Suprapubic skin (tissue), 4 donors: ENCODE data around the gene TRIO. TPM values are rescaled to one million over a fixed set of nuclear protein-coding genes. Genes with fewer than 3 reads are reported as not detected.
"Not testable (repeated sequence)": the region's sequence is repeated elsewhere in the genome, so short reads cannot be mapped to it uniquely, and the experiment has no call there.

Experiments
- DNase-seq, 2 donors: peaks; one replicate each; pipeline ENCODE4 v3.0.0-alpha.2; 2019; ENCODE audit warnings: low spot score in 2 of 2
- H3K27ac ChIP-seq: fragments of 200-600 bp; sonication (generic); one replicate; pipeline ENCODE4 v1.5.1; 2019
- H3K27me3 ChIP-seq: fragments of 200-600 bp; sonication (generic); one replicate; pipeline ENCODE4 v1.5.1; 2019
- H3K36me3 ChIP-seq: fragments of 200-600 bp; sonication (generic); one replicate; pipeline ENCODE4 v1.5.1; 2019
- H3K4me1 ChIP-seq: fragments of 200-600 bp; sonication (generic); one replicate; pipeline ENCODE4 v1.5.1; 2019
- H3K4me3 ChIP-seq: fragments of 200-600 bp; sonication (generic); one replicate; pipeline ENCODE4 v1.5.1; 2019; ENCODE audit warnings: mild to moderate bottlenecking
- H3K9me3 ChIP-seq: fragments of 200-600 bp; sonication (generic); one replicate; pipeline ENCODE4 v1.5.1; 2019
- EP300 ChIP-seq: sonication (generic); formaldehyde crosslinking; IDR thresholded peaks from one replicate; pipeline ENCODE4 v1.6.1; 2017; ENCODE audit warnings: antibody characterized with exemption
- POLR2A ChIP-seq, 2 donors: fragments of 450-650 bp; IDR thresholded peaks; one replicate each; pipeline ENCODE4 v1.6.1; 2017; ENCODE audit warnings: antibody characterized with exemption in 2 of 2, mild to moderate bottlenecking in 2 of 2, moderate library complexity in 2 of 2
- POLR2AphosphoS5 ChIP-seq, 3 donors: sonication (generic); formaldehyde crosslinking; IDR thresholded peaks; one replicate each; pipeline ENCODE4 v1.6.1; 2017; ENCODE audit warnings: antibody characterized with exemption in 3 of 3
- WGBS: methylation state at CpG from one replicate; pipeline ENCODE4 v1.1.5; 2018; 5-methylcytosine and 5-hydroxymethylcytosine counted together
- total RNA-seq, 4 donors: library from RNA; depleted of rRNA; stranded (reverse); fragments of >200 nt; gene quantifications; one replicate each; pipeline ENCODE4 v1.1.0, GENCODE V29; 2016
- TF ChIP-seq, protein P1 (sequence below), 2 donors: fragments of 200-600 bp in 1 of 2; fragments of 450-650 bp in 1 of 2; sonication (generic) in 1 of 2; IDR thresholded peaks; one replicate each; pipeline ENCODE4 v1.5.1; 2016 to 2019; ENCODE audit warnings: antibody characterized with exemption in 2 of 2, mild to moderate bottlenecking in 1 of 2, moderate library complexity in 1 of 2

TRIO gene
- total RNA-seq, 4 donors from 2014 or later: 62.7 to 159 (median 70.4) TPM

DNA sequence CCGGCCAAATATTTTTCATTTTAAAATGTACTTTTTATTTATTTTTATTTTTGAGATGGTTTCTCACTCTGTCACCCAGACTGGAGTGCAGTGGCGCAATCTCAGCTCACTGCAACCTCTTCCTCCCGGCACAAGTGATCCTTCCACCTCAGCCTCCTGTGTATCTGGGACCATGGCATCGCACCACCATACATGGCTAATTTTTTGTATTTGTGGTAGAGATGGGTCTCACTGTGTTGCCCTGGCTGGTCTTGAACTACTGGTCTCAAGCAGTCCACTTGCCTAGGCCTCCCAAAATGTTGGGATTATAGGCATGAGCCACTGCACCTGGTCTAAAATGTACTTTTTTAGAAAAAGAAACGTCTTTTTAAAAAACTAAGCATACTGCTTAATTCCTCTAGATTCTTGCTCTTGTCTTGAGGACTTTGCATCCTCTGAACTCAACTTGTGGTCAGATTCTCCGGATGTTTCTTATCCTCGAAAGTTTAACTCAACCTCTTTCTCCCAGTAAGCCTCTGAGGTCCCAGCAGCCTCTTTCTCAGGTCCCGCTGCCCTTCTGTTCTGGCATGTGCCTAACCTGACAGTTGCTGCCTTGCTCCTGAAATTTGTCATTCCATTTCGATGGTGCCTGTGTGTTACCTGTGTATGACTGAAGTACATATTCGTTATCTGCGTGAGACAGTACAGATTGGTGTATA, 63.0 kb downstream of the TRIO start:
- WGBS: 87% methylated on average over 11 of the region's 11 CpGs
- TF ChIP-seq, protein P1, sequence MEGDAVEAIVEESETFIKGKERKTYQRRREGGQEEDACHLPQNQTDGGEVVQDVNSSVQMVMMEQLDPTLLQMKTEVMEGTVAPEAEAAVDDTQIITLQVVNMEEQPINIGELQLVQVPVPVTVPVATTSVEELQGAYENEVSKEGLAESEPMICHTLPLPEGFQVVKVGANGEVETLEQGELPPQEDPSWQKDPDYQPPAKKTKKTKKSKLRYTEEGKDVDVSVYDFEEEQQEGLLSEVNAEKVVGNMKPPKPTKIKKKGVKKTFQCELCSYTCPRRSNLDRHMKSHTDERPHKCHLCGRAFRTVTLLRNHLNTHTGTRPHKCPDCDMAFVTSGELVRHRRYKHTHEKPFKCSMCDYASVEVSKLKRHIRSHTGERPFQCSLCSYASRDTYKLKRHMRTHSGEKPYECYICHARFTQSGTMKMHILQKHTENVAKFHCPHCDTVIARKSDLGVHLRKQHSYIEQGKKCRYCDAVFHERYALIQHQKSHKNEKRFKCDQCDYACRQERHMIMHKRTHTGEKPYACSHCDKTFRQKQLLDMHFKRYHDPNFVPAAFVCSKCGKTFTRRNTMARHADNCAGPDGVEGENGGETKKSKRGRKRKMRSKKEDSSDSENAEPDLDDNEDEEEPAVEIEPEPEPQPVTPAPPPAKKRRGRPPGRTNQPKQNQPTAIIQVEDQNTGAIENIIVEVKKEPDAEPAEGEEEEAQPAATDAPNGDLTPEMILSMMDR (IDR thresholded peaks at IDR 0.05): no peak
- TF ChIP-seq POLR2AphosphoS5 (IDR thresholded peaks at IDR 0.05) (no peak), POLR2A (IDR thresholded peaks at IDR 0.05) (no peak), EP300 (no peak)
- Histone ChIP-seq H3K36me3 (no peaks in the 10 kb centered on the region), H3K4me1 (peaks cover 38% of the 10 kb centered on the region), H3K27me3 (no peaks in the 10 kb centered on the region), H3K4me3 (no peak overlapping the region), H3K27ac (no peak overlapping the region), H3K9me3 (no peaks in the 10 kb centered on the region)
- DNase-seq: no peak

DNA sequence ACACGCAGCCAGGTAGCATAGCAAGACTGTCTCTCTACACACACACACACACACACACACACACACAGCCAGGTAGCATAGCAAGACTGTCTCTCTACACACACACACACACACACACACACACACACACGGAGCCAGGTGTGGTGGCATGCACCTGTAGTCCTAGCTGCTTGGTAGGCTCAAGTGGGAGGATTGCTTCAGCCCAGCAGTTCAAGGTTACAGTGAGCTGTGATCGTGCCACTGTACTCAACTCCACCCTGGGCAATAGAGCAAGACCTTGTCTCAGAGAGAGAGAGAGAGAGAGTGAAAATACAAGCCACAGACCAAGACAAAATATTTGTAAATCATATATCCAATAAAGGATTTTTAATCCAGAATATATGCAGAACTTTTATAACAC, 64.3 kb downstream of the TRIO start:
- not testable (repeated sequence) for H3K4me3 ChIP-seq, H3K36me3 ChIP-seq, H3K27ac ChIP-seq, DNase-seq, H3K27me3 ChIP-seq, H3K9me3 ChIP-seq
- peaks cover 50% of the 10 kb centered on the region for H3K4me1 ChIP-seq
- WGBS: 86% methylated on average over 2 of the region's 3 CpGs

DNA sequence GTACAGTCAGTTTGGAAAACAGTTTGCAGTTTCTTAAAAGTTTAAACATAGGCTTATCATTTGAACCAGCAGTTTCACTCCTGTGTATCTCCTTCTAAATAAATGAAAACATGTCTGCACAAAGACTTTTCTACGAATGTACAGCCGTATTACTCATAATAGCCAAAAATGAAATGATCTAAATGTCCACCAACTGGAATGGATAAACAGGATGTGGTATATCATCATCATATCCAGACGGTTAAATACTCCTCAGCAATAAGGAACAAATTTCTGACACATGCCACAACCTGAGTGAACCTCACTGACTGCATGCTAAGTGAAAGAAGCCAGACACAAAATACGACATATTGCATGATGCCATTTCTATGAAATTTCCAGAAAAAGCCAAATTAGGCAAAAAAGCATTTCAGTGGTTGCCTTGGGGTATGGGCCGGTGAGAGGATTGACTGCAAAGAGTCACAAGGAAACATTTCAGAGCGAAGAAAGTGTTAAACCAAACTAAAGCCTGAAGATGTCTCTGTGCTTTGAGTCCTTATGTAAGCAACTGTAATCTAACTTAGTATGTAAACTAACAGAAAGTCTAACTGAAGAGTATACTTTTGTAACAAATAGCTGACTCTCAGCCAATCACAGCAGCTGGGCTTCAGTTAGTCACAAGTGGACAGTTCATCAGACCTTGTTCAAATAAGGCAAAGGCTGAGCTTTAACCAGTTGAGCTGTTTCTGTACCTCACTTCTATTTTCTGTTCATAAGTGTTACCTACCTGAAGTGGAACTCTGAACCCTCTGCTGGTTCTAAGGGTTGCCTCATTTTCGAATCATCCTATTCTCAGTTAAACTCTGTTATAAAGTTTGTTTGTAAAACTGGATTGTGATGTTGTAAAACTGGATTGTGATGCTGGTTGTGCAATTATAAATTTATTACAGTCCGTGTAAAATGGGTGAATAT, 65.2 kb downstream of the TRIO start:
- Histone ChIP-seq H3K36me3 (no peaks in the 10 kb centered on the region), H3K9me3 (no peaks in the 10 kb centered on the region), H3K27ac (no peak overlapping the region), H3K4me3 (no peak overlapping the region), H3K4me1 (peaks cover 55% of the 10 kb centered on the region), H3K27me3 (no peaks in the 10 kb centered on the region)
- 75% methylated on average over 8 of the region's 8 CpGs for WGBS
- DNase-seq: no peak
- TF ChIP-seq POLR2A (IDR thresholded peaks at IDR 0.05) (no peak), POLR2AphosphoS5 (IDR thresholded peaks at IDR 0.05) (no peak), EP300 (no peak)
- TF ChIP-seq, protein P1 (IDR thresholded peaks at IDR 0.05): no peak

DNA sequence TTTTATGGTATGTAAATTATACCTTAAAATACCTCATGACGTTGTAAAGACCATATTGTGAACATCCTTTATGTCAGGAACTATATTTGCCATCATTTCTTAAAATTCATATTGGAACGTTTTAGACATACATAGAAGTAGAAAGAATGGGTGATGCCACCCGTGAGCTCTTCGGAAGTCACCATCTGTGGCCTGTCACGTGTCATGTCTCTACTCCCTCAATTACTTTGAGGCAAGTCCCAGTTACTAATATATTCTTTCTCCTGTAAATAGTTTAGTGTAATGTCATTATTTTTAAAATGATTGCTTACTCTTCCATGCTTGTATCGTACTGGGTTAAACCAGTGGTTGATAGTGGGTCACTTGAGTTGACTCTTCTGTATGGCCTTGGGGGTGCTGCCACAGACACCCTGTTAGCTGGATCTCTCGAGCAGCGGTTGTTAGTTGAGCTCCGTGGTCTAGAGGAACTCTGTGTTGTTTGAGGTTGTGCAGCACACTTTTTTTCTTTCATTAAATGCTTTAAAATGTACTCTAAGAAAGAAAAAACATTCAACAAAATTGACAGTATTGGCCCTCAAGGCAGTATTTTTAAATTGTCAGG, 66.2 kb downstream of the TRIO start:
- no peak for DNase-seq
- TF ChIP-seq, protein P1 (IDR thresholded peaks at IDR 0.05): no peak
- TF ChIP-seq POLR2A (IDR thresholded peaks at IDR 0.05): no peak
- TF ChIP-seq POLR2AphosphoS5 (IDR thresholded peaks at IDR 0.05): no peak
- no peak for TF ChIP-seq EP300
- H3K27me3 ChIP-seq: no peaks in the 10 kb centered on the region
- no peak overlapping the region for H3K4me3 ChIP-seq
- 90% methylated on average over 9 of the region's 9 CpGs for WGBS
- H3K4me1 ChIP-seq: peaks cover 50% of the 10 kb centered on the region
- H3K36me3 ChIP-seq: no peaks in the 10 kb centered on the region
- no peaks in the 10 kb centered on the region for H3K9me3 ChIP-seq
- H3K27ac ChIP-seq: no peak overlapping the region

DNA sequence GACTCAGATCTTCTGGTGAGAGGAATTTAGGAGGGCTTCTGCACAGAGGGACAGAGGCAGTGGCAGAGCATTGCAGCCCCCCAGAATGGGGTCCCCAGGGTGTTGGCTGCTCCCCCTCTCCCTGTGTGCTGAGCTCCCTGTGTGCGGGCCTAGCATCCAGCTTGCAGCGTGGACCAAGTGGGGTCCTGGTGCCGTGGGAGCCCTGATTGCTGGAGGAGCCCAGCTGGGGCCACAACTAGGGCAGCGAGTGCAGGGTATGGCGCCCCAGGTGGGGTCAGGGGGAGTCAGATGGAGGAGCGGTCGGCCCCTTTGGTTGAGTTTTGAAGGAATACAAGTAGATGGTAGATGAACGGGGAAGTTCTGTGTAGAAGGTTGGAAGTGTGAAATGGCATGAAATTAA, 66.7 kb downstream of the TRIO start:
- peaks cover 48% of the 10 kb centered on the region for H3K4me1 ChIP-seq
- 94% methylated on average over 8 of the region's 8 CpGs for WGBS
- no peak overlapping the region for H3K4me3 ChIP-seq
- no peaks in the 10 kb centered on the region for H3K36me3 ChIP-seq
- H3K9me3 ChIP-seq: no peaks in the 10 kb centered on the region
- no peak for TF ChIP-seq EP300
- no peak for TF ChIP-seq POLR2A (IDR thresholded peaks at IDR 0.05)
- TF ChIP-seq POLR2AphosphoS5 (IDR thresholded peaks at IDR 0.05): no peak
- TF ChIP-seq, protein P1 (IDR thresholded peaks at IDR 0.05): no peak
- H3K27me3 ChIP-seq: no peaks in the 10 kb centered on the region
- H3K27ac ChIP-seq: no peak overlapping the region
- no peak for DNase-seq
